Left ventricle myocardium superior (tissue), 1 donor: ENCODE results near the gene LCAT. TPM values are rescaled to one million over a fixed set of nuclear protein-coding genes. Genes with fewer than 3 reads are reported as not detected.

Source experiments
- ATAC-seq: fragments of 200-7000 bp; cut with Tn5 transposase; one replicate; pipeline ENCODE4 v1.9.1; 2020; ENCODE audit warnings: mild to moderate bottlenecking, moderate library complexity
- DNase-seq: peaks from one replicate; pipeline ENCODE4 v3.0.0-alpha.2; 2020
- intact Hi-C: fragments of 100-400 bp; cut with micrococcal nuclease; formaldehyde crosslinking; loops from one replicate; pipeline ENCODE4 v1.11.0; 2022
- total RNA-seq: library from RNA; stranded (reverse); fragmentation: NEBNext Ultra II Directional; extraction: Animal tissue kit (Norgen Biotek cat#: 25700); gene quantifications from one replicate; pipeline ENCODE4 v1.2.1, GENCODE V29; 2021
- donor health status: DM: no; HTN: yes; CAD: no; lungs with severe emphysema.

Gene LCAT
- total RNA-seq, 1 donor from 2014 or later = 21.9 TPM

DNA sequence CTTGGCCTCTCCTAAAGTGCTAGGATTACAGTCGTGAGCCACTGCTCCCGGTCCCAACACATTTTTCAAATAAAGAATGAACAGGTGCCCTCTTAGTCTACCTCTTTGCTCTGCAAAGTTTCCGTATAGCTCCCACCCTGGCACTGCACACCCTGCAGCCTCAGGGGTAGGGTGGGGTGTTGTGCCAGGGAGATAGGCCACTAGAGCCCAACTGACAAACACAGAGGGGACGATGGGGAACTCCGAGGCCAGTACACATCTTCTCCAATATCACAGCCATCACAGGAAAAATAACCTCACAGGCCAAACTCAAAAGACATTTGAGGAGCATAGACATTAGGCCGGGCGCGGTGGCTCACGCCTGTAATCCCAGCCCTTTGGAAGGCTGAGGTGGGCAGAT, 27.2 kb upstream of the LCAT start:
- intact Hi-C loops = no loop called here
- ATAC-seq (no peak), DNase-seq (no peak)

DNA sequence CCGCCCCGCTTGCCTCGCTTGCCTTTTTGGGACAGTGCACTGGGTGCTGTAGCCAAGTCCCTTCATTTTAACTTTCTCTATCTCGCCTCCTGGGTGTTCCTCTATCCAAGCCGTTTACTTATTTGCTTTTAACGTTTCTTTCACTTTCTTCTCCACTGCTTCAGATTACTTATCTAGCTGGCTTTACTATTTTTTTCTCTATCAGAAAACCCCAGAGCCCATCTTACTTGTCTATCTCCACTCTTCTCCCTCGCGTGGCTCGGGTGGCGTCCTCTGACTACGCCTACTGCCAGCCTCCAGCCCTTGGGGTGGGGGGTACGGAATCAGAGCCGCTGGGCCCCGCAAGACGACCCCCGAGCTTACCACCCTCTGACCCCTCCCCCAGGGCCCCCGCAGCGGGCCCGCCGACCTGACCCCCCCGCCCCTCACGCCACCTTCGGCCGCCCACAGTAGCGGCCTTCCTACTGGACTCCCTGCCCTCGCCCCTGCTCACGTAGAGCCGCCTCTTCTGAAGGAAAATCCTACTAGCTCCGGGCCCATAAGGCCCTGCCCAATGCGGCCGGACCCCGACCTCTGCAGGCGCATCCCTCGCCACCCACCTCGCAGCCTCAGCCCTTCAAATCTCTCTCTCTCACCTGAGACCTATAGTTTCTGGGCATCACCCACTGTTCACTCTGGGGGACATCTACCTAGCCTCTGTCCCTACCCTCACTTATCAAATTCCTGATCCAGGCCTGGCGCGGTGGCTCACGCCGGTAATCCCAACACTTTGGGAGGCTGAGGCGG, 25.5 kb upstream of the LCAT start:
- peak; percentile 41 for DNase-seq
- ATAC-seq = no peak
- intact Hi-C loops = no loop called here

DNA sequence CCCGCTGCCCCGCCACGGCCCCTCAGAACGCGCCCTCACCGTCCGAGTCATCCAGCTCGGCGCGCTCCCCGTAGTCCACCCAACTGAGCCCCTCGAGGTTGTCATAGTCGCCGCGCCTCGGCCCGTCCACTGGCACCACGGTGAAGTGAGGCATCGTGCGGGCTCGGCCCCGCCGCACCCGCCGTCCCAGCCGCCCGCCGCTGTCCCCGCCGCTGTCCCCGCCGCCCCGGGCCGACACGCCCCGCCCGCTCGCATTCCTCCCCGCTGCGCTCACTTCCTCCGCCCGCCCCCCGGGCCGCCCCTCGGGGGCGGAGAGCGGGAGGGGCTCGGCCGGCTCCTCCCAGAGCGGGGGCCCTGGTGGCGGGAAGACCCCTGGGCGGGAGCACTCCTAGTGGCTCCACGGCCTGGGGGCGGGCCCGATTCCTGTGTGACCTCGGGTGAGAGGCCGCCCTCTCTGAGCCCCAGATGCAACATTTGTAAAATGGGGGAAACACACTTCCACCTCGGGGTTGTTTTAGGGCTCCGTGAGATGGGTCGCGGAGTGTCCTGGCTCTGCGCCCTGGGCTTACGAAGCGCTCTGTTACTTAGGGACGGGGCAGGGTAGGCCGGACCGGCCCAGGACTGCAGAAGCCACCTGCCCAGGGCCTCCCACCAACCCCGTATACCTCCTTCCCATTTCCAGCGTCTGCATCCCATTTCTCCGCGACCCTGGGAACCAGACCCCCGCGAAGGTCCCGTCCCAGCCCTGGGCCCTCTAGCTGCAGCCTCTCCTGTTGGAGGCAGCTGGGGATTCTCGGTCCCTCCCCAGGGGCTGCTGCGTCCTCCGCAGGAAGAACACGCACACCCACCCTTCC, 24.7 kb upstream of the LCAT start, which contains the start of gene SLC12A4:
Gene SLC12A4 (minus strand): TSS at position 238 of the 854 bp plus-strand sequence. CDS start 84 bp downstream, at position 154.
- DNase-seq (peak; percentile 94), ATAC-seq (peak; percentile 90)
- intact Hi-C loops = no loop called here

DNA sequence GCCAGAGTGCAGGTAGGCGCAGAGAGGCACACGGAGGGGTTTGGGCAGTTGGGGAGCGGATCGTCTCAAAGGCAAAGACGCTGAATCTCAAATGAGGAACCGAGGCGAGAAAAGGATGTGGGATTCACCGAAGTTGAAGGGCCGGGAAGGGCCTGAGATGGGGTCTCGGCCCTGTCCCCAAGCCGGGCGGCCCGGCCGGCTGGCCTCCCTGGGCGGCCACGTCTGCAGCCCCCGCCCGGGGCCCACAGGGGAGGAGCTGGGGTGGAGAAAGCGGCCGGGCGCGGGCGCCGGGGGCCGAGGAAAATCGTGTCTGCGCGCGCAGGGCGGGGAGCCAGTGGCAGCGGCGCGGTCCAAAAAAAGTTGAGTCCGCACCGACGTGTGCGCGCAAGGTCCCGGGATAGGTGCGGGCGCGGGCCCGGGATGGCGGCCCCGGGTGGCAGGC, 24.1 kb upstream of the LCAT start:
- DNase-seq = peak; percentile 81
- intact Hi-C loops = no loop called here
- peak; percentile 42 for ATAC-seq

DNA sequence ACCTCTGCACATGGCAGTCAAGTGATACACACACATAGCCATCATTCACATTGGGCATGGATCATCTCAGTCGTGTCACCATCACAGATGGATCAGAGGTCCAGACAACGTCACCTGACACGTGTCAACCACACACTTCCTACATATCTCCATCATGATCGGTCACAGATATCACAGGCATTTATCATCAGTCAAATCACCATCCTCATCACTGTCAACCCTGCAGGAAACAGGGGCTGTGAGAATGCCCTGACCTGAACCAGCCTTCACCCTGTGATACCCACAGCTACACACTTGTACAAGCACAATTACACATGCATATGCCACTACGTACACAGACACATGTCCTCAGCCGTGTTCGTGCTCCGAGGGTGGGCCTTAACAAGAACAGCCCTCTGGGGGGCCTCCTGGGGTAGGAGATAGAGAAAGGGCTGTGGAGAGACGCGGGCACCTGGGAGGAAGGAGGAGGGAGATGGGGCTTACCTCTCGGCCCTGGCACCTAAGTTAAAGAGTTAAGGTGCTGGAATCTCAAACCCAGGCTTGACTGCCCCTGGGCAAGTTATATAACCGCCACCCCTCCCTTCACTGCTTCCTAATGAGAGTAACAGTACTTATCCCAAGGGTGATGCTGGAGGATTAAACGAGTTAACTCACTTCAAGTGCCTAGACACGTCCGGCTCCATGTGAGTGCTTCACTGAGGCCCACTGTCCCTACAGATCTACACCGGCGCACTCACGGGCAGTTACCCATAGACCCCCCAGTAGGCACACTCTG, 23.4 kb upstream of the LCAT start:
- DNase-seq (peak; percentile 38), ATAC-seq (no peak)
- intact Hi-C loops = no loop called here

DNA sequence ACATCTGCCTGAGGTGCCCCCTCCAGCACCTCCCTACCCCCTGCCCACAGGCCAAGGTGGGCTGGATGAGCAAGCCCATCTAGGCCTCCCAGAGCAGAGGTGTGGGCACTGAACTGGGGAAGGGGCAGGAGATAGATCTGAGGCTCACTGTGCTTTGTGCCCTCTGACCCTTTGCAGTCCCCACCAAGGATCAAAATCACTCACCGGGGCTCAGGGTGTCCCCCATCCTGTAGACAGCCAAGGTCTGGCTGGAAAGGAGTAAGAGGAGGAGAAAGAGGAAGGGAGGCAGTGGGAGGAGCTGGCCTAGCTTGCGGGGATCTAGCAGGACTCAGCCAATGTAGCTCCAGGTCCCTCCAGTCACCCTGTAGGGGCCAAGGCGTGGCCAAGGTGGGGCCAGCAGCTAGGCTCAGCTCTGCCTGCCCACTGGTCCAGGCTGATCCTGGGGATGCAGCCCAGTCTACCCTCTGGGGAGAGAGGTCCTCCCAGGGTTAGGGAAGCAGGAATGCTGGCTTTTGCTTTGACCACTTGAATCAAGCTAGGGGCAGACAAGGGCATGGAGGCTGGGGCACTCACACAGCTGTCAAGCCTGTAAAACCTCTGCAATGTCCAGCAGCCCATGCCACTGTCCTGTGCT, 22.7 kb upstream of the LCAT start:
- DNase-seq (peak; percentile 60), ATAC-seq (peak; percentile 3)
- intact Hi-C loops = no loop called here

DNA sequence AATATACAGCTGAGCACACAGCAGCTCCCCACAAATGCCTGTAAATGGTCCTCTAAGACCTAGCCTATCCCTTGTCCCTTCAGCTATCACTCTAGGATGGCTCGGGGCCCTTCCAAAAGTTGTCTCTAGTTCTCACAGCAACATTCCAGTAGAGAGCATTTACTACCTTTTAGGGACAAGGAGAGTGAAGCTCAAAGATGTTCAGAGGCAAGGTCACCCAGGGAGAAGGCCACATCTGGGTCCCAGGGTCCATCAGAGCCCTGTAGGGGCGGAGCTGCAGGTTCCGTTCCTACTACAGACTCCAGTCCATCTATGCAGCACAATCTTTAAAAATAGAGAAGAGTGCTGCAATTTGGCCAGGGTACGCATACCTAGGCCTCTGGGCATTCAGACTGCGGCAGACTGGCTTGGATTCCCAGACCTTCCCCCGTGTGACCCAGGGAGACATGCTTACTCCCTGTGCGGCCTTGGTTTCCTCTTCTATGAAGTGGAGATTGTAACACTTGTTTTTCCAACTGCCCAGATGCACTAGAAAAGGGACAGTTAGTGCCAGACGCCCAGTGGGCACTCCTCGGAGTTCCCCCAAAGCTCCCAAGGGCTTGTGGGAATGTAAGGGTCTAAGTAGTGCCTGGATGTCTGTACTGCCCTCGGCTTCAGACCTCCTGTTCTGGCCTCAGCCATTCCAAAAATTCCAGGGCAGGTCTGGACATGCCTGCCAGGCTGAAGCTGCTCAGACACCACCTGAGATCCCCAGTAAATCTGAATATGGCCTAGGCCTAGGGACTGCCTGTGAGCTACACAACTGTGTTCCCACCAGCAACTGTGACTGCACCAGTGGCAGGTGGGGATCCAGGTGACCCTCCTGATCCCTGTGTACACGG, 22.0 kb upstream of the LCAT start:
- DNase-seq (peak; percentile 47), ATAC-seq (peak; percentile 17)
- intact Hi-C loops = no loop called here

DNA sequence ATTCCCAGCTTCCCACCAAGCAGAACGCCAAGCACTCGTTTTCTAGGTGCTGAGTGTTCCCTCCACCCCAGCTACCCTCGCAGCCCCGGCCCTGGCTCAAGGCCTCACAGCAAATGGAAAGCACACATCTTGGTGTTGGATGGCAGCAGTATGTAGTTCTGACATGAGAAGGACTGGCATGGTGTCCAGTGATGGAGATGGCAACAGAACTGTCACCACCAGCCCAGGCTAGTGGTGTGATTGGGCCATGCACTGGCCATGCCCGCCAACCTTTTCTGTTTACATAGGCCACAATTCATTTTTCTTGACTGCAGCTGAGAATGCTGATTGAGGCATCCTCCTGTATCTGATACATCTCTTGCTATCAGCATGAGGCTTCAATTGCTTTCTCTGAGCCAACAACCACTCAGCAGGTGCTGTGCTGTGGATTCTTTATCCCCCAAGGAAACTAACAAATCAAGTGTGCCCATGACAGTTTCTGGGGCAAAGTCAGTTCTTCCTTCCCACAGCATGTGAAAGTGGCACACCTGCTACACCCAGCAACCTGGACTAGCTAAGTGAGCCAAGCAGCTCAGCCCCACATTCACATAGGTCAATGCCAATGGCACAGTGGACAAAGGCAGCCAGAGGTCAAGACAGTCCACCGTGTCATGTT, 20.7 kb upstream of the LCAT start:
- DNase-seq (no peak), ATAC-seq (no peak)
- intact Hi-C loops = no loop called here

DNA sequence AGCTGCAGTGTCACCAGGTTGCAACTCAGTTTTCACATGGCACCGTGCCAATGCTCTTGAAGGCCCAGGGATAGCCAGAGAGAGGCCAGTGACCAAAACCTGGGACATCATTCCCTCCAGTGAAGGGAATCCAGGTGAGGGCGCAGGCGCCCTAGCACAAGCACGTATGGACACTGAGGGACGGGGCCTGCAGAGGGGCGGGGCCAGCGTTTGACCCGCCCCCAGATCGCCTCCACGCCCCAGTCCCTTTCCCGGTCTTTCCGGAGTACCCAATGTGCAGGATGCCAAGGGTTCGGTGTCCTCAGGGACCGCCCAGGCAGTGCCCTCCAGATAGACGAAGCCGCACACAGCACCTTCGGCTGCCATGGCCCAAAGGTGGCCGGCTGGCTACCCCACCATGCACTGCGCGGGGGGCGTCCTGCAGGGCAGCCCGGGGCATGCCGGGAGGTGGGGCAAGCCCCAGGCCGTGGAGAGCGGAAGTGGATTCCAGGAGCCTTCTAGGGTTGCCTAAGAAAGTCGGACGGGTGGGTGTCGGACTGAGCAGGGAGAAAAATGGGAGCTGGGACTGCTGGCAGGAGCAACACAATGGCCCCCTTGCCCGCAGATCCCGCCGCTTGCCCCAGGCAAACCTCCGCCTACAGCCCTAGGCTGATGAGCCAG, 19.9 kb upstream of the LCAT start:
- intact Hi-C loops = no loop called here
- DNase-seq = peak; percentile 59
- no peak for ATAC-seq

DNA sequence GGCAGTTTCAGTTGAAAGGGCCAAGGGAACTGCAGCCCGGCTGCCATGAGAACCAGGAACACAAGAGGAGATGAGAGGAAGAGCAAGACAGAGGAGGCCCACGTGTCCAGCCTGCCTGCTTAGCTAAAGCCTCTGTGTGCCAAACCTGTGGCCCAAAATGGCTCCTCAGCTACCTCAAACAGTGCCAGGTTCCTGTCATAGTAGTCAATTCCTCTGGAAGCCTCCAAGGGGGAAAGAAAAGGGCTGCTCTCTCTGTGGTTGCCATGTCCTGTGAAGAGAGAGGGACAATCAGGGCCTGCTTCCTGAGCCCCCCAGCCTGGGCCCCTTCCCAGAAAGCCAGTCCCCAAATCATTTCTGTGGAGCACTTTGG, 19.4 kb upstream of the LCAT start:
- peak; percentile 50 for DNase-seq
- ATAC-seq = peak; percentile 12
- intact Hi-C loops = no loop called here

DNA sequence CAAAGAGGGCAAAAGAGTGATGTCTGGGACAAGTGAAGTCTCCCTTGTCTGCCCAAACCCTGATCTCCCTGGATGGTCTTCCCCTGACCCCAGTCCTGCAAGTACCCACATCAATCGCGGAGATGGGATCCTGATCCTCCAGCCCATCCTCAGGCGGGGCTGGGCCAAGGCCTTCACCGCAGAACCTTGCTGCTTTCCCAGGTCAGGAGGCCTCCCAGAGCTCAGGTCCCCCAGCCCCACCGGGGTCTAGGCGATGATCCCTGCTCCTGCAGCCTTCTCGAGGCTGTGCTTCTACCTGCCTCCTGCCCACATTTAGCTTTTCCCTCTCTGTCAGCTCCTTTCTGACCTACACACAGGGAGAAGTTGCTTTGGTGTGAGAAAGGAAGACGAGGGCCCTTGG, 18.2 kb upstream of the LCAT start:
- ATAC-seq (no peak), DNase-seq (no peak)
- intact Hi-C loops = no loop called here

DNA sequence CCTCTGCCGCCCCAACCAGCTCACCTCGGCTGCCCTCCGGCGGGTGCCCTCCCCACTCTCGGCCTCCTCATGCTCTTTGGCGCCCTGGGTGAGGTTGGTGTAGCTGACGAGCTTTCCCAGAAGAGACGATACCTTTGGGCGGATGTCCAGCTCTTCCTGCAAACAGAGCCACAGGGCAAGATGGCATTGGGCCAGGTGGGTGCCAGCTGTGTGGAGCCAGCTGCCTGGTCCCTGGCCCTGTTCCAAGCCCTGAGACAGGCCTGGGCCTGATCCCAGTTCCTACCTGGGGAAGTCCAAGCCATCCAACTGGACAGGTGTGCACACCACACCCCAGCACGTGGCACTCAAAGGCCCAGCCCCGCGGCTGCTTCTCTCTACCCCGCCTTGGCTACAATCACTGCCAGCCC, 17.6 kb upstream of the LCAT start:
- DNase-seq = peak; percentile 71
- intact Hi-C loops = no loop called here
- peak; percentile 5 for ATAC-seq

DNA sequence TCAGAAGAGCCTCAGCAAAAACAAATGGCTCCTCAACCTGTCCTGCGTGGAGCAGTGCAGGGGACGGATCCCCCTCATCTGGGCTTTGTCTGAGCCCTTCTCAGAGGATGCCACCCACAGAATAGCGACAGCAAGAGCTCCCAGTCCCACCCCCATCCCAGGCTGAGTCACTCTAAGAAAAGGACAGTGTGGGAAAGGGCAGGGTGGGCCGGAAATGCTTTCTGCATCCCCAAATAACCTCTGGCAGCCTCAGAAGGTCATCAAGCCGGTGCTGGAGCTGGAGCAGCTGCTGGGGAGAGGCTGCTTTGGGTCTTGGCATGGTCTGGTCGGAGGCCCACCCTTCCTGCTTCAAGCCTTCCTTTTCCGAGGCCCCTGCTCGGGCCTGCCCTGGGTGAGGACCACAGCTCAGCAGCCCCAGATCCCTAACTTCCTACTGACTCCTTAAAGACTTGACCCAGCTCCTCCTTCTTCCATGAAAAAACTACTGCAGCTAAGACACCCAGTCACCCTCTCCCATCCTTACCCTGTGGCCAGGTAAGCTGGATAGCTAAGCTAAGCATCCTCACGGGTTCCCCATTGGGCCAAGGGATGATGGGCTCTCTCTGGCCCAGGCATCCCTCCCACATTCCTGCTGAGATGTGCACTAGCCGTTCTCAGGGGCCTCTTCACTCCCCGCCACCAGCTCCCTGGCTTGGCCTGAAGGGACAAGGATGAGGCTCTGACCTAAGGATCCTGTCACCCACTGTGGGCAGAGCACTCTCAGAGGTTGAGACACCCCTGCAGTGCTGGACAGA, 15.8 kb upstream of the LCAT start:
- intact Hi-C loops = no loop called here
- DNase-seq (peak; percentile 82), ATAC-seq (peak; percentile 77)

DNA sequence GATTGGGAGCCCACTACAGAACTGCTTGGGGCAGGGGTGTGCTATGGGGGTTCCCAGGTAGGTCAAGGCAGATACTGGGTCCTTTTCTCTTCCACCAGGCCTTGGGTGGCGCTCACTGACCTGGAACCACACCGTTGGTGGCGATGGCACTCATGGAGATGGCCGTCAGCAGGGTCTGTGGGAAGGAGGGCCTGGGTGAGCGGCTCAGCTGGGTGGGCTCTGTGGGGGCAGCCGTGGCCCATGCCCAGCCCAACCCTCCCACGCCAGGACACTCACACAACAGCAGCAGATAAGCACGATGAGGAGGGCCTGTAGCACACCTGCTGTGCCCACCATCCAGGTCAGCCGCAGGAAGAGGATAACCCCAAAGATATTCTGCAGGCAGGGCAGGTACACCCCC, 13.7 kb upstream of the LCAT start:
- ATAC-seq = no peak
- intact Hi-C loops = no loop called here
- DNase-seq = no peak

DNA sequence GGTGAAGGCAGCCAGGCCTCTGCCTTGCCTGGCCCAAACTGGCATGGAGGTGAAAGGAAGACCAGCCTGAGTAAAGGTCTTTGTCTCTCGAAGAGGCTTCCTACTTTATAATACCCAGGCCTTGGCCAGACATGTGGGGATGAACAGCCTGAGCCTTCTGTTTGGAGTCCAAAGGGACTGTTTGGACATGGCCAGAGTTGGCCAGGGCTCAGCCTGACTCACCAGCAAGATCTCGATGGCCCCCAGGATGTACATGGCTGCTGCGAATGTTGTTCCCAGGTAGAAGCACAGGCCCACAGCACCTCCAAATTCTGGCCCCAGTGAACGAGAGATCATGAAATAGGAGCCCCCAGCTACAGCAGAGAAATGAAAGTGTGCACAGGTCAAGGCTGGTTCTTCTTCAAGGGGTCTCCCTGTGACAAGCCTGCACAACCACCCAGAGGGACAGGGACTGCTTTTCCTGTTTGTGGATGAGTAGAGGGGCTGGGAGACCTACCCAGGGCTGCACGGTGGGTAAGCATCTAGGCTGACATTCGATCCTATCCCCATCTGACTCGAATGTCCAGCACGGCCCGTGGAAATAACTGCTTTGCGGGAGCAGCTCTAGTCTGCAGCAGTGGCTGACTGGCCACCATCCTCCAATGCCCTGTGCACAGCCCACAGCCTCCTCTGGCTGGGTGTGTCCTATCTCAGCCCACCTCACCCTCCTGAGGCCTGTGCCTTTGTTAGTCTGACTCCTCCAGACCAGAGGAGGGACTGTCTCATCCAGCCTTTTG, 10.7 kb upstream of the LCAT start:
- DNase-seq (no peak), ATAC-seq (no peak)
- intact Hi-C loops = no loop called here
